GM18526 (cell line): ENCODE results near the gene BCAS3.

Source experiments
- POLR2A ChIP-seq: IDR thresholded peaks from 3 replicates; pipeline ENCODE4 v1.6.1; 2011; ENCODE audit not compliant: insufficient read length; ENCODE audit errors: extremely low read depth

Gene BCAS3

GRCh38 chr17:61351745-61352407, 674.2 kb downstream of the BCAS3 start:
- TF ChIP-seq POLR2A = no peak

GRCh38 chr17:61352408-61352770, 674.7 kb downstream of the BCAS3 start:
- no peak for TF ChIP-seq POLR2A

GRCh38 chr17:61352781-61353491, 675.3 kb downstream of the BCAS3 start:
- no peak for TF ChIP-seq POLR2A

GRCh38 chr17:61353615-61354014, 676.0 kb downstream of the BCAS3 start:
- TF ChIP-seq POLR2A = no peak

GRCh38 chr17:61354895-61355874, 677.5 kb downstream of the BCAS3 start:
- no peak for TF ChIP-seq POLR2A

GRCh38 chr17:61360318-61360943, 682.8 kb downstream of the BCAS3 start:
- no peak for TF ChIP-seq POLR2A

GRCh38 chr17:61361084-61361483, 683.4 kb downstream of the BCAS3 start:
- TF ChIP-seq POLR2A = no peak

- TF ChIP-seq POLR2A = no peak
Measured at GRCh38 chr17:61362396-61362795, 684.7 kb downstream of the BCAS3 start.

- no peak for TF ChIP-seq POLR2A
Measured at GRCh38 chr17:61362852-61363600, 685.4 kb downstream of the BCAS3 start.

- TF ChIP-seq POLR2A = no peak
Measured at GRCh38 chr17:61363601-61364462, 686.2 kb downstream of the BCAS3 start.

- no peak for TF ChIP-seq POLR2A
Measured at GRCh38 chr17:61364463-61364846, 686.8 kb downstream of the BCAS3 start.

- no peak for TF ChIP-seq POLR2A
Measured at GRCh38 chr17:61366076-61366714, 688.5 kb downstream of the BCAS3 start.
